Neural progenitor cell (in vitro differentiated cells): ENCODE data around the gene SHROOM4. TPM values are rescaled to one million over a fixed set of nuclear protein-coding genes. Genes with fewer than 3 reads are reported as not detected.

ENCODE experiments used
- DNase-seq: peaks from one replicate; pipeline ENCODE4 v3.0.0-alpha.2; 2016; ENCODE audit warnings: low spot score
- H2AFZ ChIP-seq: fragments of 200-600 bp; sonication (generic); replicated peaks from 2 replicates; pipeline ENCODE4 v1.6.1; 2016; ENCODE audit warnings: antibody characterized with exemption
- H3F3A ChIP-seq: fragments of 200-600 bp; sonication (generic); 2 replicates; pipeline ENCODE4 v1.6.1; 2016; ENCODE audit warnings: antibody characterized with exemption, low read depth
- H3K27ac ChIP-seq: fragments of 200-600 bp; sonication (generic); 2 replicates; pipeline ENCODE4 v1.5.1; 2016; ENCODE audit warnings: mild to moderate bottlenecking
- H3K27me3 ChIP-seq: fragments of 200-600 bp; sonication (generic); 2 replicates; pipeline ENCODE4 v1.6.1; 2016; ENCODE audit warnings: mild to moderate bottlenecking, moderate library complexity
- H3K36me3 ChIP-seq: fragments of 200-600 bp; sonication (generic); 2 replicates; pipeline ENCODE4 v1.5.1; 2016
- H3K4me1 ChIP-seq: fragments of 200-600 bp; sonication (generic); 2 replicates; pipeline ENCODE4 v1.6.1; 2016; ENCODE audit warnings: mixed run types
- H3K4me2 ChIP-seq: fragments of 200-600 bp; sonication (generic); 2 replicates; pipeline ENCODE4 v1.6.1; 2016
- H3K4me3 ChIP-seq: fragments of 200-600 bp; sonication (generic); 2 replicates; pipeline ENCODE4 v1.5.1; 2016
- H3K79me2 ChIP-seq: fragments of 200-600 bp; sonication (generic); 2 replicates; pipeline ENCODE4 v1.6.1; 2016; ENCODE audit warnings: low read depth
- H3K9ac ChIP-seq: fragments of 200-600 bp; sonication (generic); 2 replicates; pipeline ENCODE4 v1.6.1; 2016
- H3K9me3 ChIP-seq: fragments of 200-600 bp; sonication (generic); 2 replicates; pipeline ENCODE4 v1.5.1; 2016; ENCODE audit warnings: low read depth
- H4K20me1 ChIP-seq: fragments of 200-600 bp; sonication (generic); 2 replicates; pipeline ENCODE4 v1.6.1; 2016; ENCODE audit warnings: low read depth
- H3K27ac Mint-ChIP-seq: 3 replicates; pipeline ENCODE4 v1.8.0; 2021; ENCODE audit warnings: mixed read lengths
- H3K27me3 Mint-ChIP-seq: 2 replicates; pipeline ENCODE4 v1.8.0; 2022; ENCODE audit warnings: low read depth, mild to moderate bottlenecking, inconsistent platforms, moderate library complexity, mixed read lengths; ENCODE audit not compliant: insufficient read depth
- H3K36me3 Mint-ChIP-seq: 3 replicates; pipeline ENCODE4 v1.8.0; 2021; ENCODE audit warnings: mixed read lengths
- H3K4me1 Mint-ChIP-seq: 3 replicates; pipeline ENCODE4 v1.8.0; 2021; ENCODE audit warnings: mixed read lengths
- H3K4me3 Mint-ChIP-seq: 3 replicates; pipeline ENCODE4 v1.8.0; 2021; ENCODE audit warnings: mild to moderate bottlenecking, moderate library complexity, mixed read lengths
- H3K9me3 Mint-ChIP-seq: 3 replicates; pipeline ENCODE4 v1.8.0; 2020; ENCODE audit warnings: mixed read lengths
- CTCF ChIP-seq: fragments of 200-600 bp; sonication (generic); IDR thresholded peaks from 2 replicates; pipeline ENCODE4 v1.5.1; 2017; ENCODE audit warnings: antibody characterized with exemption, mild to moderate bottlenecking
- EZH2 ChIP-seq: fragments of 200-600 bp; sonication (generic); IDR thresholded peaks from 2 replicates; pipeline ENCODE4 v1.6.1; 2017; ENCODE audit warnings: antibody characterized with exemption, mild to moderate bottlenecking, moderate library complexity
- EZH2phosphoT487 ChIP-seq: fragments of 200-600 bp; sonication (generic); IDR thresholded peaks from 2 replicates; pipeline ENCODE4 v1.6.1; 2017; ENCODE audit warnings: antibody characterized with exemption
- total RNA-seq: library from RNA; depleted of rRNA; stranded (reverse); fragments of >200 nt; gene quantifications from 2 replicates; pipeline ENCODE4 v1.2.3, GENCODE V29; 2015; ENCODE audit warnings: low replicate concordance

Gene SHROOM4
- total RNA-seq, 1 donor from 2014 or later: 3.0 TPM

GRCh38 chrX:50762578-50762977, 51.4 kb downstream of the SHROOM4 start:
- H3K27me3 Mint-ChIP-seq: no peaks in the 10 kb centered on the region
- no peak overlapping the region for H3K4me2 ChIP-seq
- TF ChIP-seq EZH2 (no peak), CTCF (no peak), EZH2phosphoT487 (no peak)
- H4K20me1 ChIP-seq: no peaks in the 10 kb centered on the region
- H3K4me3 ChIP-seq: no peak overlapping the region
- H3K4me1 ChIP-seq: no peaks in the 10 kb centered on the region
- H2AFZ ChIP-seq: no peak overlapping the region
- no peaks in the 10 kb centered on the region for H3K9me3 Mint-ChIP-seq
- no peaks in the 10 kb centered on the region for H3F3A ChIP-seq
- H3K79me2 ChIP-seq: no peaks in the 10 kb centered on the region
- H3K4me3 Mint-ChIP-seq: no peak overlapping the region
- no peak overlapping the region for H3K27ac Mint-ChIP-seq
- peaks cover 7% of the 10 kb centered on the region for H3K9me3 ChIP-seq
- no peak for DNase-seq
- no peak overlapping the region for H3K9ac ChIP-seq
- no peaks in the 10 kb centered on the region for H3K36me3 ChIP-seq
- H3K4me1 Mint-ChIP-seq: no peaks in the 10 kb centered on the region
- H3K27ac ChIP-seq: no peak overlapping the region
- H3K27me3 ChIP-seq: no peaks in the 10 kb centered on the region
- H3K36me3 Mint-ChIP-seq: no peaks in the 10 kb centered on the region

GRCh38 chrX:50756276-50756675, 57.7 kb downstream of the SHROOM4 start:
- H3K9ac ChIP-seq: no peak overlapping the region
- Mint-ChIP-seq H3K27ac (no peak overlapping the region), H3K36me3 (no peaks in the 10 kb centered on the region), H3K9me3 (no peaks in the 10 kb centered on the region), H3K4me3 (no peak overlapping the region), H3K27me3 (peaks cover 2% of the 10 kb centered on the region), H3K4me1 (no peaks in the 10 kb centered on the region)
- no peaks in the 10 kb centered on the region for H3K79me2 ChIP-seq
- DNase-seq: no peak
- H3F3A ChIP-seq: no peaks in the 10 kb centered on the region
- H4K20me1 ChIP-seq: no peaks in the 10 kb centered on the region
- H3K9me3 ChIP-seq: no peaks in the 10 kb centered on the region
- H3K4me2 ChIP-seq: no peak overlapping the region
- H3K36me3 ChIP-seq: no peaks in the 10 kb centered on the region
- H3K4me3 ChIP-seq: no peak overlapping the region
- H2AFZ ChIP-seq: no peak overlapping the region
- no peaks in the 10 kb centered on the region for H3K4me1 ChIP-seq
- TF ChIP-seq EZH2phosphoT487: no peak
- TF ChIP-seq CTCF: no peak
- TF ChIP-seq EZH2: no peak
- H3K27me3 ChIP-seq: no peaks in the 10 kb centered on the region
- no peak overlapping the region for H3K27ac ChIP-seq

- Mint-ChIP-seq H3K36me3 (no peaks in the 10 kb centered on the region), H3K4me3 (no peak overlapping the region)
These were observed 62.9 kb downstream of the SHROOM4 start for GRCh38 chrX:50751091-50751490.

More at GRCh38 chrX:50751091-50751490, 62.9 kb downstream of the SHROOM4 start:
- no peaks in the 10 kb centered on the region for H3K4me1 Mint-ChIP-seq
- no peaks in the 10 kb centered on the region for H3K79me2 ChIP-seq
- H2AFZ ChIP-seq: no peak overlapping the region
- no peak overlapping the region for H3K4me3 ChIP-seq
- no peaks in the 10 kb centered on the region for H3F3A ChIP-seq
- no peaks in the 10 kb centered on the region for H3K9me3 ChIP-seq
- no peak overlapping the region for H3K4me2 ChIP-seq
- no peaks in the 10 kb centered on the region for H3K9me3 Mint-ChIP-seq
- DNase-seq: no peak
- H4K20me1 ChIP-seq: no peaks in the 10 kb centered on the region
- no peak for TF ChIP-seq EZH2phosphoT487
- TF ChIP-seq CTCF: no peak
- no peak for TF ChIP-seq EZH2
- H3K36me3 ChIP-seq: no peaks in the 10 kb centered on the region
- no peak overlapping the region for H3K27ac ChIP-seq
- H3K27ac Mint-ChIP-seq: no peak overlapping the region
- H3K27me3 Mint-ChIP-seq: peaks cover 3% of the 10 kb centered on the region
- no peak overlapping the region for H3K9ac ChIP-seq
- no peaks in the 10 kb centered on the region for H3K27me3 ChIP-seq
- no peaks in the 10 kb centered on the region for H3K4me1 ChIP-seq
